PFSK-1 (cell line): ENCODE results near the gene ZFHX3.

ENCODE experiments used
- FOXP2 ChIP-seq: optimal IDR thresholded peaks from 2 replicates; pipeline ENCODE3; 2011; ENCODE audit warnings: borderline replicate concordance, control low read depth, inconsistent platforms; ENCODE audit not compliant: insufficient read depth; ENCODE audit errors: extremely low read length, extremely low read depth
- REST ChIP-seq, 2 experiments: IDR thresholded peaks; 2 replicates each; pipeline versions ENCODE4 v1.6.1 to v1.8.0; 2011 to 2012; ENCODE audit warnings: low read depth in 2 of 2, low read length in 2 of 2, control low read depth in 1 of 2, inconsistent platforms in 1 of 2, mild to moderate bottlenecking in 1 of 2, moderate library complexity in 1 of 2; ENCODE audit not compliant: insufficient read depth in 1 of 2
- SIN3A ChIP-seq: IDR thresholded peaks from 2 replicates; pipeline ENCODE4 v1.6.1; 2012; ENCODE audit warnings: mild to moderate bottlenecking, low read length, moderate library complexity, borderline replicate concordance; ENCODE audit not compliant: insufficient read depth

- TF ChIP-seq REST (IDR thresholded peaks at IDR 0.05; ENCODE audit: insufficient read depth in 1 of 2, low read depth in 2 of 2, low read length in 2 of 2): no peak
- no peak for TF ChIP-seq FOXP2
- no peak for TF ChIP-seq SIN3A
These were observed 122.8 kb downstream of the ZFHX3 start for GRCh38 chr16:72924927-72925630.
